ENCODE results near the gene SS18L1. TPM values are rescaled to one million over a fixed set of nuclear protein-coding genes. Genes with fewer than 3 reads are reported as not detected.

Gene SS18L1
- total RNA-seq, 4 donors from 2014 or later, result 0.51 to 21.7 (median 12.8) TPM

- Histone ChIP-seq H3K36me3 (no peaks in the 10 kb centered on the region), H3K27ac (no peak overlapping the region), H3K4me3 (no peak overlapping the region), H3K4me1 (no peaks in the 10 kb centered on the region), H3K27me3 (no peaks in the 10 kb centered on the region), H3K9me3 (no peaks in the 10 kb centered on the region)
- DNase-seq, result no peak
- TF ChIP-seq POLR2A (IDR thresholded peaks at IDR 0.05) (no peak), CTCF (IDR thresholded peaks at IDR 0.05) (no peak)
- intact Hi-C loops (cut with DNase I; ENCODE audit: low total_unique reads), result no loop called here
Observed at GRCh38 chr20:62229667-62230066, 86.1 kb downstream of the SS18L1 start.

- H3K9me3 ChIP-seq, result no peaks in the 10 kb centered on the region
- no peaks in the 10 kb centered on the region for H3K36me3 ChIP-seq
- H3K27ac ChIP-seq, result no peak overlapping the region
- H3K27me3 ChIP-seq, result no peaks in the 10 kb centered on the region
- TF ChIP-seq CTCF (IDR thresholded peaks at IDR 0.05), result no peak
- no peak for TF ChIP-seq POLR2A (IDR thresholded peaks at IDR 0.05)
- H3K4me1 ChIP-seq, result no peaks in the 10 kb centered on the region
- DNase-seq, result no peak
- intact Hi-C loops (cut with DNase I; ENCODE audit: low total_unique reads), result no loop called here
- no peak overlapping the region for H3K4me3 ChIP-seq
Observed at GRCh38 chr20:62230276-62230675, 86.7 kb downstream of the SS18L1 start.

GRCh38 chr20:62230696-62231095, 87.1 kb downstream of the SS18L1 start:
- no peaks in the 10 kb centered on the region for H3K27me3 ChIP-seq
- H3K9me3 ChIP-seq, result no peaks in the 10 kb centered on the region
- H3K36me3 ChIP-seq, result no peaks in the 10 kb centered on the region
- intact Hi-C loops (cut with DNase I; ENCODE audit: low total_unique reads), result no loop called here
- no peak overlapping the region for H3K27ac ChIP-seq
- no peak for DNase-seq
- no peak for TF ChIP-seq CTCF (IDR thresholded peaks at IDR 0.05)
- TF ChIP-seq POLR2A (IDR thresholded peaks at IDR 0.05), result no peak
- no peaks in the 10 kb centered on the region for H3K4me1 ChIP-seq
- H3K4me3 ChIP-seq, result no peak overlapping the region

GRCh38 chr20:62231292-62231691, 87.7 kb downstream of the SS18L1 start:
- TF ChIP-seq CTCF (IDR thresholded peaks at IDR 0.05) (no peak), POLR2A (IDR thresholded peaks at IDR 0.05) (no peak)

More at GRCh38 chr20:62231292-62231691, 87.7 kb downstream of the SS18L1 start:
- Histone ChIP-seq H3K27ac (no peak overlapping the region), H3K36me3 (no peaks in the 10 kb centered on the region), H3K27me3 (no peaks in the 10 kb centered on the region), H3K9me3 (no peaks in the 10 kb centered on the region), H3K4me3 (no peak overlapping the region), H3K4me1 (no peaks in the 10 kb centered on the region)
- DNase-seq, result no peak
- intact Hi-C loops (cut with DNase I; ENCODE audit: low total_unique reads), result no loop called here

Other genes starting within 250 kb of the SS18L1 start
- 10 to 100 TPM in 2 of 4 donors, 1 to 10 TPM in 2; 6.2 to 37.6 (median 10.7) TPM for gene TAF4, start 77.9 kb upstream of the SS18L1 start, total RNA-seq
- 10 to 100 TPM in 3 of 4 donors, 1 to 10 TPM in 1; 3.1 to 56.8 (median 45.9) TPM for gene LSM14B, start 21.3 kb upstream of the SS18L1 start, total RNA-seq
- gene PSMA7, start 375 bp upstream of the SS18L1 start, total RNA-seq, result 100 to 1,000 TPM; 145 to 214 (median 162) TPM
- gene MTG2, start 39.3 kb downstream of the SS18L1 start, total RNA-seq, result 10 to 100 TPM in 3 of 4 donors, under 1 TPM in 1; 0.59 to 38.5 (median 22.7) TPM
- gene HRH3, start 76.5 kb downstream of the SS18L1 start, total RNA-seq, result not detected
- gene OSBPL2, start 94.8 kb downstream of the SS18L1 start, total RNA-seq, result 10 to 100 TPM; 12.3 to 55.9 (median 33.4) TPM
- gene ADRM1, start 159.2 kb downstream of the SS18L1 start, total RNA-seq, result 10 to 100 TPM; 42.9 to 82.7 (median 60.9) TPM
- 100 to 1,000 TPM in 2 of 4 donors, 10 to 100 TPM in 2; 50.6 to 375 (median 90.8) TPM for gene LAMA5, start 223.5 kb downstream of the SS18L1 start, total RNA-seq
- gene RPS21, start 243.3 kb downstream of the SS18L1 start, total RNA-seq, result over 10,000 TPM in 1 of 4 donors, 1,000 to 10,000 TPM in 3; 1,151 to 14,756 (median 1,928) TPM

Data from uterus (tissue), 4 donors.